ENCODE data around the gene SLC25A15. TPM values are rescaled to one million over a fixed set of nuclear protein-coding genes. Genes with fewer than 3 reads are reported as not detected.
A peak's percentile ranks its signal among the peaks of the same experiment; 100 is the strongest.
"Not testable (repeated sequence)": the region's sequence is repeated elsewhere in the genome, so short reads cannot be mapped to it uniquely, and the experiment has no call there.

Gene SLC25A15
- total RNA-seq, 2 experiments from 2014 or later: 12.3 to 12.5 TPM

DNA sequence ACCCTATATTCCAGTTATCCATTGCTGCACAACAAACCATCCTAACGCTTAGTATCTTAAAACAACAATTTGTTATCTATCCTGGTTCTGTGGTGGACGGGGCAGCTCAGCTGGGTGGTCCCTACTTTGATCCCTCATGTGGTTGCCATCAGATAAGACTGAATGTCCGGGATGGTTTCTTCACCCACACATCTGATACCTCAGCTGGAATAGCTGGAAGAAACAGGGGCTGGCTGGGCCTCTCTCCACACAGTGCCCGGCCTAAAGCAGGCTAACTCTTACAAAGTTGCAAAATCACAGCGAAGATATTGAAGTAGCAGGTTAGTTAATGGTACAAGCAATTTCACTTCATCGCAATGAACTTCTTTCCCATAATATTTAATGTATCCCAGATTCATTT is 14.7 kb upstream of the SLC25A15 start:
- DNase-seq: no peak
- Mint-ChIP-seq H3K27me3 (no peaks in the 10 kb centered on the region), H3K9me3 (no peaks in the 10 kb centered on the region), H3K4me3 (no peak overlapping the region), H3K4me1 (peaks cover 36% of the 10 kb centered on the region), H3K27ac (no peak overlapping the region), H3K36me3 (peaks cover 2% of the 10 kb centered on the region)
- POLR2A ChIA-PET: no interaction called here
- no peak for ATAC-seq (ENCODE audit: low read depth)

GRCh38 chr13:40776232-40776631 is 13.2 kb upstream of the SLC25A15 start:
- H3K4me3 Mint-ChIP-seq: peak overlapping the region; percentile 86
- H3K4me1 Mint-ChIP-seq: peaks cover 33% of the 10 kb centered on the region
- ATAC-seq (ENCODE audit: low read depth) (peak; percentile 7), DNase-seq (no peak)
- H3K36me3 Mint-ChIP-seq: no peaks in the 10 kb centered on the region
- peak overlapping the region; percentile 100 for H3K27ac Mint-ChIP-seq
- POLR2A ChIA-PET: interaction anchor here (0.6 to 1.6 kb wide), 2 partner anchors 13 to 243 kb away, joined by 3 to 10 read pairs; partner anchors contain the start of genes ELF1 and SLC25A15
- no peaks in the 10 kb centered on the region for H3K9me3 Mint-ChIP-seq
- no peaks in the 10 kb centered on the region for H3K27me3 Mint-ChIP-seq

DNA sequence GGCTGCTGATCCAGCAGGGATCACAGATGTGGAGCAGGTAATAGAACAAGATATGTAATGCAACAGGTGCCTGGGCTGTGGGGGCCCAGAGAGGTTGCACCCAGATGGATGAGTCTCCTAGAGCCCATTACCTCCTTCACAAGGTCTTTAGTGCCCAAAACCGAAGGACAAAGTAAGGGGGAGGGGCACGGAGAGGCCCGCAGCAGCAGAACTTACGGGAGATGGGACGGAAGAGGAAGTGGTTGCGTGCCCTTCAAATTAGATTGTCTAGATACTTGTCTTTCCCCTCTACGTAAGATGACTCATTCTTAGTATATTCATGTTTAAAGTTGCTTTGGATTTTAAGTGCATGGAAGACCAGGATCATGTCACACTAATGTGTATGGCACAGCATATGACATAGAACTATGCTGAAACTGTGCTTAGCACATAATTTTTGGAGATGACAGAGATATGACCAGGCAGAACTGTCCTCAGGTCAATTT is 12.7 kb upstream of the SLC25A15 start:
- Mint-ChIP-seq H3K9me3 (no peaks in the 10 kb centered on the region), H3K27ac (peak overlapping the region; percentile 100), H3K4me1 (peaks cover 33% of the 10 kb centered on the region), H3K27me3 (no peaks in the 10 kb centered on the region), H3K4me3 (peak overlapping the region; percentile 86), H3K36me3 (no peaks in the 10 kb centered on the region)
- DNase-seq: peak; percentile 69
- ATAC-seq (ENCODE audit: low read depth): peak; percentile 86
- POLR2A ChIA-PET: interaction anchor here (1.6 kb wide), 1 partner anchor 12 kb away, joined by 10 read pairs; the partner anchor contains the start of gene SLC25A15

DNA sequence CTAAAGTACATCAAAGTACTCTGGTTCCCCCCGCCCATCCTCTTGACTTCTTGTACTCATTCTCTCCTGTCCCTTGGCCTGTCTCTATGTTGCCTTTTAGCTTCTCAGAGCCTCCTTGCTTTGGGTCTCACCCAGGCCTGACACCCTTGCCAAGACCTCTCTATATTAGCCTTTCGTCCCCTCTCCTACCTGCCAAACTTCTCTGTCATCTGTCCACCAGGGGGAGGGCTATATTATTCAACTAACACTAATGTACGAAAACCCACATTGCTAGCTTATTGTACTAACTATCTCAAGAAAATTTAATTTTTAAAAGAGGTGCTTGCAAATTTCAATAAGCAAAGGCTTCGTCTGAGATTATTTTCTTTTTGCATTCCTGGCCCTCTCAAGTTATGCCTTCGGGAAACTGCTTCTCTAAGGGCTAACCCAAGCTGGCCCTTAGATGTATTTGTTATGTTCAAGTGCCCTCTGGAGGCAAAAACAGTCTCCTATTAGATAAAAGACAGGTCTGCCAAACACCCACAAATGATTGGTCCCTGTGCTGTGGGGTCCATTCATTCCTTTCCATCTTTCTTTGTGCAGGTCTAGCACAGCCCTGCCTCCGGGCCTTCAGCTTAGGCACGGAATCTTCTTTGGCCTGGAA is 12.1 kb upstream of the SLC25A15 start:
- H3K4me3 Mint-ChIP-seq: peak overlapping the region; percentile 86
- peaks cover 31% of the 10 kb centered on the region for H3K4me1 Mint-ChIP-seq
- H3K27me3 Mint-ChIP-seq: no peaks in the 10 kb centered on the region
- peak; percentile 55 for DNase-seq
- H3K27ac Mint-ChIP-seq: peak overlapping the region; percentile 100
- no peaks in the 10 kb centered on the region for H3K9me3 Mint-ChIP-seq
- POLR2A ChIA-PET: interaction anchor here (0.9 to 1.6 kb wide), 2 partner anchors 10 to 12 kb away, joined by 4 to 10 read pairs; partner anchors contain the start of gene SLC25A15
- peak; percentile 69 for ATAC-seq (ENCODE audit: low read depth)
- no peaks in the 10 kb centered on the region for H3K36me3 Mint-ChIP-seq

GRCh38 chr13:40777809-40778175 is 11.6 kb upstream of the SLC25A15 start:
- POLR2A ChIA-PET: interaction anchor here (0.9 to 1.6 kb wide), 2 partner anchors 9 to 11 kb away, joined by 4 to 10 read pairs; partner anchors contain the start of gene SLC25A15
- Mint-ChIP-seq H3K4me1 (peaks cover 30% of the 10 kb centered on the region), H3K4me3 (peak overlapping the region; percentile 86), H3K9me3 (no peaks in the 10 kb centered on the region), H3K27ac (peak overlapping the region; percentile 100), H3K27me3 (no peaks in the 10 kb centered on the region), H3K36me3 (no peaks in the 10 kb centered on the region)
- DNase-seq (no peak), ATAC-seq (ENCODE audit: low read depth) (no peak)

DNA sequence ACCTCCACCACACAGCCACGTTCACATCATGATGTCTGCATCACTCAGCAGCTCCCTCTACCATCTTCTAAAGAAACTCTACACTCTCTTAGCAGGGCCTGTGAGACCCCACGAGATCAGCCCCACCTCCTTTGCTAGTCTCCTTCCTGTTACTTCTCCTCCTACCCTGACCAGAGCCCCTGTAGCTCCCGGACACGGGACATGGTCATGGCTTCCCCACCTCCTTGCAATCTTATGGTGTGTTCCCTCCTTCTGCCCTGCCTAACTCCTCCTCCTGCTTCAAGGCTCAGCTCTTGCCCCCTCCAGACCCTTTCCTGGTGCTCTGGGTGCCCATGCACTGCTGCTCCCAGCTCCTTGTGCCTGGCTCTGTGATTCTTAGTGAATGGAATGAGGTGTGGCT is 10.4 kb upstream of the SLC25A15 start:
- H3K27me3 Mint-ChIP-seq: no peaks in the 10 kb centered on the region
- POLR2A ChIA-PET: no interaction called here
- no peaks in the 10 kb centered on the region for H3K36me3 Mint-ChIP-seq
- ATAC-seq (ENCODE audit: low read depth) (no peak), DNase-seq (no peak)
- H3K4me1 Mint-ChIP-seq: peaks cover 28% of the 10 kb centered on the region
- no peaks in the 10 kb centered on the region for H3K9me3 Mint-ChIP-seq
- H3K27ac Mint-ChIP-seq: peak overlapping the region; percentile 66
- no peak overlapping the region for H3K4me3 Mint-ChIP-seq

DNA sequence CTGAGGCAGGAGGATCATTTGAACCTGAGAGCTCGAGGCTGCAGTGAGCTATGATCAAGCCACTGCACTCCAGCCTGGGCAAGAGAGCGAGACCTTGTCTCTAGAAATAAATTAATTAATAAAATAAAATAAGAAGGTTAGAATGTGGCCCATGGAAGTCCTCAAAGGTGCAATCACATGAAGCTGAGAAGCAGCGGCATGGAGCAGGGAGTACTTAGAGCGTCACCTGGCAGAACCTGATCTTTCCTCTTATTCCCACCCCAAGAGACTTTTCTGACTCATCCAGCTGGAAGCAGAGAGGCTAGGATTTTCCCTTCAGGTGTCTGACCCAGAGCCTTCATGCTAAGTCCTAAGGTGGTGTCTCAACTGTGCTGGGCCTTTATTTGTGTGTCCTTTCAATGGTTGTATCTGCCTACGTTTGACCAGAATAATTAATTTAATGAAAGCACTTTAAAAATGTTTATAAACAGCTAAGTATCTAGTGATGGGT is 9.6 kb upstream of the SLC25A15 start:
- no peaks in the 10 kb centered on the region for H3K36me3 Mint-ChIP-seq
- POLR2A ChIA-PET: no interaction called here
- H3K27ac Mint-ChIP-seq: no peak overlapping the region
- ATAC-seq (ENCODE audit: low read depth) (no peak), DNase-seq (no peak)
- no peaks in the 10 kb centered on the region for H3K27me3 Mint-ChIP-seq
- H3K4me3 Mint-ChIP-seq: no peak overlapping the region
- H3K4me1 Mint-ChIP-seq: peaks cover 26% of the 10 kb centered on the region
- no peaks in the 10 kb centered on the region for H3K9me3 Mint-ChIP-seq

DNA sequence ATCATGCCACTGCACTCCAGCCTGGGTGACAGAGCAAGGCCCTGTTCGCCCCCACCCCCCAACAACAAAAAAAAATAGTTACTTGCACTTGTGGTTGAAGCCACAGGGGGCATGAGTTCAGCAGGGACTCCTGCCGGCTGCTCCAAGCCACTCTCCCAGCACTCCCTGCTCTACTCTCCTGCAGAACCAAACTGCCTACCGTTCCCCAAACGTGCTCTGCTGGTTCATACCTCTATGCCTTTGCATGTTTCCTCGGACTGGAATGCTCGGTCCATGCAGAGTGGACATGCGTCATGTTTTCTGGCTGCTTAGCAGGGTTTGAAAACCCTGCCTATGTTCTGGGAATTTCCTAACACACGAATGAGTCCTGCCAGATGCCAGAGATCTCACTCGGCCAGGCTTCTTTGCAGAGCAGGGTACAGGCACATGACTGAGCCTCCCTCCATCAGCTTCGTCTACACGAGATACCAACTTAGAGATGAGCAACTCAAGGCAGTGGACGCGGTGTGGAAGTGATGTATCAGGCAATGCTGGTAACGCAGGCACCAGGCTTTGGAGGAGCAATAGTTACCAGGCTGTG is 8.5 kb upstream of the SLC25A15 start:
- no peak for DNase-seq
- Mint-ChIP-seq H3K9me3 (no peaks in the 10 kb centered on the region), H3K4me1 (peaks cover 24% of the 10 kb centered on the region), H3K27me3 (no peaks in the 10 kb centered on the region), H3K4me3 (no peak overlapping the region), H3K36me3 (no peaks in the 10 kb centered on the region), H3K27ac (no peak overlapping the region)
- POLR2A ChIA-PET: no interaction called here
- ATAC-seq (ENCODE audit: low read depth): no peak

- ATAC-seq (ENCODE audit: low read depth) (no peak), DNase-seq (no peak)
- H3K36me3 Mint-ChIP-seq: no peaks in the 10 kb centered on the region
- no peaks in the 10 kb centered on the region for H3K9me3 Mint-ChIP-seq
- POLR2A ChIA-PET: no interaction called here
- H3K27me3 Mint-ChIP-seq: no peaks in the 10 kb centered on the region
- H3K4me1 Mint-ChIP-seq: peaks cover 21% of the 10 kb centered on the region
- H3K27ac Mint-ChIP-seq: no peak overlapping the region
- H3K4me3 Mint-ChIP-seq: no peak overlapping the region
Measured at GRCh38 chr13:40781717-40782116, 7.7 kb upstream of the SLC25A15 start.

GRCh38 chr13:40782971-40783370 is 6.4 kb upstream of the SLC25A15 start:
- H3K9me3 Mint-ChIP-seq: not testable (repeated sequence)

DNA sequence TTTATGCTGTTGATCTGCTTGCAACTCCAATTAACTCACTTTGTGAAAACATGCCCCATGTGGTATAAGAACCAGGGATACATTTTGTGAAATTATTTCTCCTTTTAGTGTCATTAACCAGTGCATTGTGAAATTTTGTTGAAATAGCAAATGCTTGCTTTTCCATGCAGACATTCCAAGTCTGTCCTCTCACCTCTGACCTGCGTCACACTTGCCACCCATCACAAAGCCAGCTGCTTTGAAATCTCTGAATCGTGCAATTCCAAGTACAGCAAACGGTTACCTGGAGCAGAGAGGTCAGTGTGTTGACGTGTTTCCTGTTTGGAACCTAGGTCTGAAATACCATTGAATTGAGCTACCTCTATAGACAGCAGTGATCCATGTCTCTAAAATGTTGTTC is 4.9 kb upstream of the SLC25A15 start:
- H3K9me3 Mint-ChIP-seq: no peaks in the 10 kb centered on the region
- DNase-seq (no peak), ATAC-seq (ENCODE audit: low read depth) (no peak)
- no peaks in the 10 kb centered on the region for H3K27me3 Mint-ChIP-seq
- no peak overlapping the region for H3K4me3 Mint-ChIP-seq
- H3K27ac Mint-ChIP-seq: no peak overlapping the region
- POLR2A ChIA-PET: interaction anchor here (0.7 kb wide), 1 partner anchor 386 kb away, joined by 3 read pairs; no protein-coding TSS in a partner anchor
- H3K36me3 Mint-ChIP-seq: no peaks in the 10 kb centered on the region
- H3K4me1 Mint-ChIP-seq: peaks cover 19% of the 10 kb centered on the region

More at GRCh38 chr13:40782971-40783370, 6.4 kb upstream of the SLC25A15 start:
- DNase-seq; H3K36me3 Mint-ChIP-seq; H3K27me3 Mint-ChIP-seq; H3K4me3 Mint-ChIP-seq; POLR2A ChIA-PET; ATAC-seq (ENCODE audit: low read depth); H3K27ac Mint-ChIP-seq: not testable (repeated sequence)
- peaks cover 20% of the 10 kb centered on the region for H3K4me1 Mint-ChIP-seq

GRCh38 chr13:40786568-40786996 is 2.8 kb upstream of the SLC25A15 start:
- no peak for DNase-seq

DNA sequence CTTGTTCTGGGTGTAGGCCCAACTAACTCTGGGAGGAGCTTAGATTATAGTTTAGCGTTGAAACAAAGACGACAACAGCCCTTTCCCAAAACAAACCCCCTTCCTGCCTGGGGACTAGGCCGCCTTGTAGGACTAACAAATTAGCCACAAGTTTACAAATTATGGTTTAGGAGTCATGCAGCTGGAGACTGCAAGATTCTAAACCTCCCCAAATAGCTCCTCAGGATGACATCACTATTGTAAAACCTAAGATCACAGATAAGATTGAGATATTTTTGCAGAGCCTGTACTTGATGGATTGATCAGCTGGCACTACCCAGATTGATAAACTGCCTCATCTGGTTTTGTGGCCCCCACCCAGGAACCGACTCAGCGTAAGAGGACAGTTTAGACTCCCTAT is 2.3 kb upstream of the SLC25A15 start:
- no peaks in the 10 kb centered on the region for H3K9me3 Mint-ChIP-seq
- POLR2A ChIA-PET: interaction anchor here (0.5 to 3.2 kb wide), 4 partner anchors 9 to 1014 kb away, joined by 3 to 11 read pairs (median 4); no protein-coding TSS in a partner anchor
- peak overlapping the region; percentile 36 for H3K27ac Mint-ChIP-seq
- H3K4me1 Mint-ChIP-seq: peaks cover 25% of the 10 kb centered on the region
- ATAC-seq (ENCODE audit: low read depth): no peak
- H3K36me3 Mint-ChIP-seq: no peaks in the 10 kb centered on the region
- H3K4me3 Mint-ChIP-seq: no peak overlapping the region
- DNase-seq: no peak
- no peaks in the 10 kb centered on the region for H3K27me3 Mint-ChIP-seq

More at GRCh38 chr13:40786568-40786996, 2.8 kb upstream of the SLC25A15 start:
- Mint-ChIP-seq H3K27ac (no peak overlapping the region), H3K4me1 (peaks cover 20% of the 10 kb centered on the region), H3K4me3 (no peak overlapping the region), H3K36me3 (no peaks in the 10 kb centered on the region), H3K9me3 (no peaks in the 10 kb centered on the region), H3K27me3 (no peaks in the 10 kb centered on the region)
- POLR2A ChIA-PET: interaction anchor here (0.6 to 3.2 kb wide), 3 partner anchors 9 to 715 kb away, joined by 3 to 11 read pairs (median 4); no protein-coding TSS in a partner anchor
- ATAC-seq (ENCODE audit: low read depth): no peak
